IMR-90 (cell line): ENCODE data around the gene POLD1. TPM values are rescaled to one million over a fixed set of nuclear protein-coding genes. Genes with fewer than 3 reads are reported as not detected.

Experiments
- ATAC-seq: fragments of 200-7000 bp; cut with Tn5 transposase; 2 replicates; pipeline ENCODE4 v1.9.1; 2020; ENCODE audit warnings: low read depth, mild to moderate bottlenecking, moderate library complexity
- BruUV-seq: library from RNA; stranded (reverse); fragments of 400-500 nt; replicated peaks from 2 replicates; lab custom pipeline; 2021; lab: Mats Ljungman, UMichigan
- CTCF ChIA-PET: fragments of 300-600 bp; formaldehyde crosslinking; extraction: SDS; loops from one replicate; lab custom pipeline; 2021; ENCODE audit warnings: antibody characterized with exemption; lab: Yijun Ruan, JAX
- POLR2A ChIA-PET: fragments of 300-600 bp; sonication (Branson Sonifier 250); formaldehyde crosslinking; loops from one replicate; lab custom pipeline; 2022; ENCODE audit warnings: antibody characterized with exemption; ENCODE audit not compliant: unreplicated experiment; lab: Charles Lee
- DNase-seq: peaks from one replicate; pipeline ENCODE4 v3.0.0; 2013
- H2AFZ ChIP-seq: replicated peaks from 2 replicates; pipeline ENCODE3; 2013; ENCODE audit warnings: low read length, mild to moderate bottlenecking; ENCODE audit not compliant: poor library complexity
- H2AK5ac ChIP-seq: 2 replicates; pipeline ENCODE4 v1.6.1; 2013; ENCODE audit warnings: low read depth, low read length, inconsistent platforms
- H2AK9ac ChIP-seq: replicated peaks from 2 replicates; pipeline ENCODE3; 2013; ENCODE audit warnings: mild to moderate bottlenecking, low read depth, low read length, moderate library complexity; ENCODE audit not compliant: poor library complexity
- H2BK120ac ChIP-seq: 2 replicates; pipeline ENCODE4 v1.6.1; 2013; ENCODE audit warnings: low read depth, low read length, inconsistent platforms
- H2BK15ac ChIP-seq: 3 replicates; pipeline ENCODE4 v1.6.1; 2013; ENCODE audit warnings: low read depth, low read length, inconsistent platforms
- H2BK20ac ChIP-seq: 2 replicates; pipeline ENCODE4 v1.6.1; 2013; ENCODE audit warnings: low read depth, mild to moderate bottlenecking, inconsistent platforms, low read length, moderate library complexity
- H2BK5ac ChIP-seq: 2 replicates; pipeline ENCODE4 v1.6.1; 2013; ENCODE audit warnings: mild to moderate bottlenecking, low read depth, low read length, inconsistent platforms; ENCODE audit not compliant: poor library complexity, severe bottlenecking
- H3K14ac ChIP-seq: replicated peaks from 2 replicates; pipeline ENCODE4 v1.6.1; 2013; ENCODE audit warnings: low read depth, low read length, inconsistent platforms
- H3K18ac ChIP-seq: 2 replicates; pipeline ENCODE4 v1.6.1; 2013; ENCODE audit warnings: low read depth, low read length, control low read depth
- H3K23ac ChIP-seq: 2 replicates; pipeline ENCODE4 v1.6.1; 2013; ENCODE audit warnings: low read depth, low read length, inconsistent platforms
- H3K27ac ChIP-seq: 2 replicates; pipeline ENCODE4 v1.5.1; 2013; ENCODE audit warnings: mild to moderate bottlenecking, control low read depth, low read length; ENCODE audit not compliant: insufficient read depth
- H3K27me3 ChIP-seq: 2 replicates; pipeline ENCODE4 v1.6.1; 2013; ENCODE audit warnings: low read length; ENCODE audit not compliant: control insufficient read depth, insufficient read depth
- H3K36me3 ChIP-seq: 2 replicates; pipeline ENCODE4 v1.6.1; 2013; ENCODE audit warnings: low read length, mixed read lengths; ENCODE audit not compliant: control insufficient read depth, insufficient read depth
- H3K4ac ChIP-seq: 2 replicates; pipeline ENCODE4 v1.6.1; 2013; ENCODE audit warnings: low read depth, low read length, inconsistent platforms
- H3K4me1 ChIP-seq: 2 replicates; pipeline ENCODE4 v1.6.1; 2013; ENCODE audit warnings: low read length, mixed read lengths; ENCODE audit not compliant: control insufficient read depth, insufficient read depth
- H3K4me2 ChIP-seq: 2 replicates; pipeline ENCODE4 v1.6.1; 2013; ENCODE audit warnings: low read depth, mild to moderate bottlenecking, control low read depth, low read length, moderate library complexity
- H3K4me3 ChIP-seq: 2 replicates; pipeline ENCODE4 v1.5.1; 2013; ENCODE audit warnings: low read depth, mild to moderate bottlenecking, control low read depth, low read length, moderate library complexity; ENCODE audit not compliant: insufficient read depth
- H3K56ac ChIP-seq: 2 replicates; pipeline ENCODE4 v1.6.1; 2013; ENCODE audit warnings: low read length, inconsistent platforms; ENCODE audit not compliant: insufficient read depth; ENCODE audit errors: extremely low read depth
- H3K79me1 ChIP-seq, 2 experiments: 2 replicates each; pipeline ENCODE4 v1.6.1; 2013; ENCODE audit warnings: low read length in 2 of 2, inconsistent platforms in 1 of 2, low read depth in 1 of 2
- H3K9ac ChIP-seq: 2 replicates; pipeline ENCODE4 v1.6.1; 2013; ENCODE audit warnings: low read depth, low read length, control low read depth
- H3K9me1 ChIP-seq: 2 replicates; pipeline ENCODE4 v1.6.1; 2013; ENCODE audit warnings: low read length, inconsistent platforms; ENCODE audit not compliant: insufficient read depth
- H3K9me3 ChIP-seq: 2 replicates; pipeline ENCODE4 v1.6.1; 2013; ENCODE audit warnings: low read length; ENCODE audit not compliant: control insufficient read depth, insufficient read depth
- H4K20me1 ChIP-seq: 2 replicates; pipeline ENCODE4 v1.6.1; 2013; ENCODE audit warnings: low read length, inconsistent platforms; ENCODE audit not compliant: insufficient read depth
- H4K5ac ChIP-seq: 2 replicates; pipeline ENCODE4 v1.6.1; 2013; ENCODE audit warnings: mild to moderate bottlenecking, low read depth, low read length, control low read depth
- H4K8ac ChIP-seq, 2 experiments: 2 replicates each; pipeline ENCODE4 v1.6.1; 2013; ENCODE audit warnings: low read depth in 2 of 2, low read length in 2 of 2, control low read depth in 1 of 2, inconsistent platforms in 1 of 2
- H4K91ac ChIP-seq: 2 replicates; pipeline ENCODE4 v1.6.1; 2013; ENCODE audit warnings: low read depth, low read length, inconsistent platforms; ENCODE audit not compliant: insufficient read depth
- BHLHE40 ChIP-seq: fragments of 150-350 bp; IDR thresholded peaks from 2 replicates; pipeline ENCODE4 v1.6.1; 2016; ENCODE audit warnings: mild to moderate bottlenecking, low read depth, low read length
- CEBPB ChIP-seq: IDR thresholded peaks from 2 replicates; pipeline ENCODE4 v1.6.1; 2012; ENCODE audit warnings: low read depth, low read length, improper control_type of control experiment
- CHD1 ChIP-seq: IDR thresholded peaks from 2 replicates; pipeline ENCODE4 v1.6.1; 2012; ENCODE audit warnings: low read depth, low read length, improper control_type of control experiment
- FOS ChIP-seq: fragments of 150-350 bp; IDR thresholded peaks from 2 replicates; pipeline ENCODE4 v1.6.1; 2016; ENCODE audit warnings: low read depth, low read length
- MAFK ChIP-seq: IDR thresholded peaks from 2 replicates; pipeline ENCODE4 v1.6.1; 2012; ENCODE audit warnings: low read depth, low read length, improper control_type of control experiment
- MAZ ChIP-seq: IDR thresholded peaks from 2 replicates; pipeline ENCODE4 v1.6.1; 2012; ENCODE audit warnings: low read depth, mild to moderate bottlenecking, low read length, improper control_type of control experiment, moderate library complexity, borderline replicate concordance
- MXI1 ChIP-seq: IDR thresholded peaks from 2 replicates; pipeline ENCODE4 v1.6.1; 2012; ENCODE audit warnings: low read depth, mild to moderate bottlenecking, low read length, moderate library complexity, borderline replicate concordance
- NFE2L2 ChIP-seq: fragments of 150-350 bp; IDR thresholded peaks from 2 replicates; pipeline ENCODE4 v1.6.1; 2016; ENCODE audit warnings: low read depth, mild to moderate bottlenecking, low read length
- POLR2A ChIP-seq: IDR thresholded peaks from 2 replicates; pipeline ENCODE4 v1.6.1; 2012; ENCODE audit warnings: mild to moderate bottlenecking, low read depth, low read length
- RAD21 ChIP-seq: IDR thresholded peaks from 2 replicates; pipeline ENCODE4 v1.6.1; 2012; ENCODE audit warnings: low read length, improper control_type of control experiment
- RCOR1 ChIP-seq: IDR thresholded peaks from 2 replicates; pipeline ENCODE4 v1.6.1; 2012; ENCODE audit warnings: mild to moderate bottlenecking, low read length, improper control_type of control experiment; ENCODE audit not compliant: insufficient replicate concordance
- SMC3 ChIP-seq: fragments of 150-350 bp; IDR thresholded peaks from 2 replicates; pipeline ENCODE4 v1.6.1; 2016; ENCODE audit warnings: low read depth, mild to moderate bottlenecking, antibody characterized with exemption, low read length, moderate library complexity
- WGBS, 2 experiments: methylation state at CpG; one replicate each; pipeline versions ENCODE4 v1.1.5 to v1.1.7; 2013; ENCODE audit warnings: missing lambda C conversion rate in 2 of 2; ENCODE audit not compliant: insufficient read length in 1 of 2; ENCODE audit errors: extremely low coverage in 2 of 2; 5-methylcytosine and 5-hydroxymethylcytosine counted together
- dilution Hi-C: fragments of 300-500 bp; cut with HindIII; formaldehyde crosslinking; loops from one replicate; pipeline ENCODE4 v1.14.3; 2018; ENCODE audit warnings: low sequenced_read_pairs; ENCODE audit not compliant: unreplicated experiment
- in situ Hi-C: fragments of 300-500 bp; cut with MboI; formaldehyde crosslinking; loops from 3 replicates; pipeline ENCODE4 v1.14.3; 2019; ENCODE audit warnings: low sequenced_read_pairs, inconsistent platforms, mixed read lengths
- intact Hi-C: fragments of 100-400 bp; cut with micrococcal nuclease; formaldehyde crosslinking; loops from 2 replicates; pipeline ENCODE4 v1.10.0; 2022
- polyA plus RNA-seq, 3 experiments: library from polyadenylated mRNA; depleted of rRNA; stranded (reverse); fragments of >200 nt; gene quantifications; 2 replicates each; pipeline ENCODE4 v1.2.3, GENCODE V29; 2012; ENCODE audit warnings: low replicate concordance in 1 of 3
- total RNA-seq: library from RNA; depleted of rRNA; stranded (reverse); fragments of >200 nt; gene quantifications from 2 replicates; pipeline ENCODE4 v1.2.3, GENCODE V29; 2012
- TF ChIP-seq, protein P1 (sequence below): conservative IDR thresholded peaks from 2 replicates; pipeline ENCODE4 v1.5.1; 2012; ENCODE audit warnings: mild to moderate bottlenecking, low read depth, low read length, improper control_type of control experiment
- TF ChIP-seq, protein P2 (sequence below): fragments of 150-350 bp; IDR thresholded peaks from 2 replicates; pipeline ENCODE4 v1.6.1; 2016; ENCODE audit warnings: low read depth, mild to moderate bottlenecking, low read length, moderate library complexity, borderline replicate concordance

Gene POLD1
- total and polyA plus RNA-seq, 2 of the 4 experiments (the other 2 are of a cell fraction): 13.8 to 28.9 TPM

DNA sequence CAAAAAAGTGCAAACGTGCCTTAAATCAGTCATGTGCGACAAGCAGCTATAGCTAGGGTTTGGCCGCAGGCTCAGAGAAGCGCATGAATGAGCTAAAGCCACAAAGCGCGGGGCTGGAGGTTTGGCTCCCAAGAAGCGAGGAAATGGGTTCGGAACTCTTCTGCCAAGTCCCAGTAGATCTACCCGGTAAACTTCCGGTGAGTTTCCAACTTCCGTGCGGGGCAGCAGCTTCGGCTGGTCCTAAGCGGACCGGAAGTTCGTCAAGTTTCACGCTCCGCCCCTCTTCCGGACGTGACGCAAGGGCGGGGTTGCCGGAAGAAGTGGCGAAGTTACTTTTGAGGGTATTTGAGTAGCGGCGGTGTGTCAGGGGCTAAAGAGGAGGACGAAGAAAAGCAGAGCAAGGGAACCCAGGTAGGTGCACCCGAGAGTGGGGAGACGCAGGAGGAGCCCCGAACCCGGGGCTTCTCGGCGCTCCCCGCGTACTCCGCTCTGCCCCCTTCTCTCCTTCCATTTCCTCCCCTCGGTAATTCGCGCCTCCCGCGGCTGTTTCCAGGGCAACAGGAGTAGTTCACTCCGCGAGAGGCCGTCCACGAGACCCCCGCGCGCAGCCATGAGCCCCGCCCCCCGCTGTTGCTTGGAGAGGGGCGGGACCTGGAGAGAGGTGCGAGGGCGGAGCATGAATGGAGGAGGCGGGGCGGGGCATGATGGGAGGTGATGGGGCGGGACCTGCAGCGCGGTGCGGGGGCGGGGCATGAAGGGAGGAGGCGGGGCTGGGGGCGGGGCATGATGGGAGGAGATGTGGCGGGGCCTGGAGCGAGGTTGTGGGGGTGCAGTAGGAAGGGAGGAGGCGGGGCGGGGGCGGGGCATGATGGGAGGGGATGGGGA, 7.7 kb upstream of the POLD1 start, which contains the start of gene NR1H2:
Gene NR1H2 (plus strand): TSS at position 292 of the 885 bp plus-strand sequence. CDS start 1,149 bp downstream, outside the sequence.
- in situ Hi-C loops: loop anchor here (5.0 kb wide), 1 partner anchor 346 kb away; the partner anchor contains the start of gene CLEC11A
- peak within 1 kb of the TSS; percentile 87; the same call in 1 of the 2 replicates for H3K23ac ChIP-seq
- H3K18ac ChIP-seq: no peak within 1 kb of the TSS; the same call in none of the 2 replicates
- H2AK5ac ChIP-seq: 0 out of 2 replicates have a peak within 1 kb of the TSS, but pooled peaks have one; percentile 61
- peak within 1 kb of the TSS; percentile 74 for H3K14ac ChIP-seq
- dilution Hi-C loops: no loop called here
- peak within 1 kb of the TSS; percentile 97 for H2AFZ ChIP-seq
- ChIA-PET CTCF (interaction anchor here (0.6 kb wide), 1 partner anchor 220 kb away, joined by 6 read pairs; no protein-coding TSS in a partner anchor), POLR2A (interaction anchor here (1.0 kb wide), 1 partner anchor 429 kb away, joined by 3 read pairs; no protein-coding TSS in a partner anchor)
- no TSS peak for BruUV-seq
- peak within 1 kb of the TSS; percentile 78 for H3K4ac ChIP-seq
- peak within 1 kb of the TSS; percentile 77 for H2BK5ac ChIP-seq
- peak within 1 kb of the TSS; percentile 68 for H2AK9ac ChIP-seq
- H2BK15ac ChIP-seq: no peak within 1 kb of the TSS
- H3K56ac ChIP-seq: peak within 1 kb of the TSS; percentile 53; the same call in 1 of the 2 replicates
- H3K36me3 ChIP-seq: peaks cover 32% of the 10 kb centered on the region
- H3K9me3 ChIP-seq: no peaks in the 10 kb centered on the region
- DNase-seq (peak; percentile 98), ATAC-seq (peak; percentile 97)
- peak within 1 kb of the TSS; percentile 76 for H3K9ac ChIP-seq
- intact Hi-C loops: loop anchor here (5.0 kb wide), 1 partner anchor 426 kb away; no protein-coding TSS in a partner anchor
- H3K4me2 ChIP-seq: peak within 1 kb of the TSS; percentile 92
- 1% methylated on average over 19 of the region's 67 CpGs; no CpG with 5 or more reads in 1 of the 2 experiments for WGBS, 2 experiments
- H2BK120ac ChIP-seq: no peak within 1 kb of the TSS
- H4K5ac ChIP-seq: peak within 1 kb of the TSS; percentile 95
- peak within 1 kb of the TSS; percentile 52 for H3K4me3 ChIP-seq
- no peaks in the 10 kb centered on the region for H3K4me1 ChIP-seq
- H3K27ac ChIP-seq: peak within 1 kb of the TSS; percentile 64
- H4K91ac ChIP-seq: peak within 1 kb of the TSS; percentile 86
- peak within 1 kb of the TSS; percentile 96 to 99 for H4K8ac ChIP-seq
- no peaks in the 10 kb centered on the region for H3K9me1 ChIP-seq
- no peaks in the 10 kb centered on the region for H3K27me3 ChIP-seq
- peaks cover 8% of the 10 kb centered on the region for H4K20me1 ChIP-seq
- H3K79me1 ChIP-seq: peaks cover 0 to 30% of the 10 kb centered on the region in 2 experiments
- H2BK20ac ChIP-seq: no peak within 1 kb of the TSS
- no peak for TF ChIP-seq SMC3
- TF ChIP-seq RAD21: no peak
- TF ChIP-seq CEBPB: peak; percentile 82
- no peak for TF ChIP-seq FOS
- no peak for TF ChIP-seq RCOR1
- TF ChIP-seq, protein P1, sequence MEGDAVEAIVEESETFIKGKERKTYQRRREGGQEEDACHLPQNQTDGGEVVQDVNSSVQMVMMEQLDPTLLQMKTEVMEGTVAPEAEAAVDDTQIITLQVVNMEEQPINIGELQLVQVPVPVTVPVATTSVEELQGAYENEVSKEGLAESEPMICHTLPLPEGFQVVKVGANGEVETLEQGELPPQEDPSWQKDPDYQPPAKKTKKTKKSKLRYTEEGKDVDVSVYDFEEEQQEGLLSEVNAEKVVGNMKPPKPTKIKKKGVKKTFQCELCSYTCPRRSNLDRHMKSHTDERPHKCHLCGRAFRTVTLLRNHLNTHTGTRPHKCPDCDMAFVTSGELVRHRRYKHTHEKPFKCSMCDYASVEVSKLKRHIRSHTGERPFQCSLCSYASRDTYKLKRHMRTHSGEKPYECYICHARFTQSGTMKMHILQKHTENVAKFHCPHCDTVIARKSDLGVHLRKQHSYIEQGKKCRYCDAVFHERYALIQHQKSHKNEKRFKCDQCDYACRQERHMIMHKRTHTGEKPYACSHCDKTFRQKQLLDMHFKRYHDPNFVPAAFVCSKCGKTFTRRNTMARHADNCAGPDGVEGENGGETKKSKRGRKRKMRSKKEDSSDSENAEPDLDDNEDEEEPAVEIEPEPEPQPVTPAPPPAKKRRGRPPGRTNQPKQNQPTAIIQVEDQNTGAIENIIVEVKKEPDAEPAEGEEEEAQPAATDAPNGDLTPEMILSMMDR: no peak
- TF ChIP-seq NFE2L2: no peak
- peak; percentile 5; the same call in 1 of the 2 replicates for TF ChIP-seq BHLHE40
- TF ChIP-seq, protein P2, sequence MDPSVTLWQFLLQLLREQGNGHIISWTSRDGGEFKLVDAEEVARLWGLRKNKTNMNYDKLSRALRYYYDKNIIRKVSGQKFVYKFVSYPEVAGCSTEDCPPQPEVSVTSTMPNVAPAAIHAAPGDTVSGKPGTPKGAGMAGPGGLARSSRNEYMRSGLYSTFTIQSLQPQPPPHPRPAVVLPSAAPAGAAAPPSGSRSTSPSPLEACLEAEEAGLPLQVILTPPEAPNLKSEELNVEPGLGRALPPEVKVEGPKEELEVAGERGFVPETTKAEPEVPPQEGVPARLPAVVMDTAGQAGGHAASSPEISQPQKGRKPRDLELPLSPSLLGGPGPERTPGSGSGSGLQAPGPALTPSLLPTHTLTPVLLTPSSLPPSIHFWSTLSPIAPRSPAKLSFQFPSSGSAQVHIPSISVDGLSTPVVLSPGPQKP: peak; percentile 90; the same call in 1 of the 2 replicates
- TF ChIP-seq MXI1: peak; percentile 51; the same call in 1 of the 2 replicates
- TF ChIP-seq MAFK: no peak
- TF ChIP-seq MAZ: peak; percentile 58
- TF ChIP-seq POLR2A: peak; percentile 93
- peak; percentile 94 for TF ChIP-seq CHD1
